DOHH2 (cell line): ENCODE measurements around the gene IKBIP.

Source experiments
- H3F3A ChIP-seq: fragments of 200-600 bp; sonication (generic), shearing (Covaris generic); 2 replicates; pipeline ENCODE4 v1.6.0; 2016; ENCODE audit warnings: antibody characterized with exemption, mild to moderate bottlenecking; ENCODE audit not compliant: control insufficient read depth, insufficient read depth
- H3K27ac ChIP-seq: fragments of 200-600 bp; sonication (generic); 2 replicates; pipeline ENCODE4 v1.5.1; 2014; ENCODE audit warnings: low read depth, mild to moderate bottlenecking, low read length, moderate library complexity
- H3K27me3 ChIP-seq: fragments of 200-600 bp; sonication (generic); 2 replicates; pipeline ENCODE4 v1.6.1; 2014; ENCODE audit warnings: mild to moderate bottlenecking, low read length, mixed read lengths; ENCODE audit not compliant: control insufficient read depth
- H3K36me3 ChIP-seq: fragments of 200-600 bp; sonication (generic); 2 replicates; pipeline ENCODE4 v1.6.1; 2014; ENCODE audit warnings: mild to moderate bottlenecking, low read length, moderate library complexity, mixed read lengths; ENCODE audit not compliant: control insufficient read depth
- H3K4me1 ChIP-seq: fragments of 200-600 bp; sonication (generic); 2 replicates; pipeline ENCODE4 v1.6.1; 2014; ENCODE audit warnings: mild to moderate bottlenecking, low read length, mixed read lengths; ENCODE audit not compliant: control insufficient read depth
- H3K4me2 ChIP-seq: fragments of 200-600 bp; sonication (generic); 2 replicates; pipeline ENCODE4 v1.6.0; 2014; ENCODE audit warnings: mild to moderate bottlenecking, low read length, moderate library complexity
- H3K4me3 ChIP-seq: fragments of 200-600 bp; sonication (generic); 2 replicates; pipeline ENCODE4 v1.5.1; 2014; ENCODE audit warnings: mild to moderate bottlenecking, low read length, mixed read lengths
- H3K79me2 ChIP-seq: fragments of 200-600 bp; sonication (generic); 2 replicates; pipeline ENCODE4 v1.6.1; 2014; ENCODE audit warnings: mild to moderate bottlenecking, low read length, mixed read lengths; ENCODE audit not compliant: control insufficient read depth
- H3K9me2 ChIP-seq: fragments of 200-600 bp; sonication (generic); replicated peaks from 2 replicates; pipeline ENCODE4 v1.6.1; 2014; ENCODE audit warnings: mild to moderate bottlenecking, low read length, mixed read lengths; ENCODE audit not compliant: control insufficient read depth
- H3K9me3 ChIP-seq: fragments of 200-600 bp; sonication (generic); 2 replicates; pipeline ENCODE4 v1.6.1; 2014; ENCODE audit warnings: antibody characterized with exemption, low read length, mixed read lengths; ENCODE audit not compliant: control insufficient read depth, insufficient read depth
- H4K20me1 ChIP-seq: fragments of 200-600 bp; sonication (generic); 2 replicates; pipeline ENCODE4 v1.6.0; 2014; ENCODE audit warnings: low read depth, mild to moderate bottlenecking, antibody characterized with exemption, low read length, moderate library complexity; ENCODE audit not compliant: control insufficient read depth, insufficient read depth
- CTCF ChIP-seq: fragments of 200-600 bp; sonication (generic); IDR thresholded peaks from one replicate; pipeline ENCODE4 v1.5.1; 2014; ENCODE audit warnings: antibody characterized with exemption, mild to moderate bottlenecking, low read depth, low read length; ENCODE audit not compliant: poor library complexity, severe bottlenecking
- EZH2phosphoT487 ChIP-seq: fragments of 200-600 bp; sonication (generic); IDR thresholded peaks from 2 replicates; pipeline ENCODE4 v1.6.1; 2017; ENCODE audit warnings: borderline replicate concordance, mild to moderate bottlenecking, antibody characterized with exemption, low read length, moderate library complexity, mixed read lengths

Gene IKBIP

GRCh38 chr12:98660521-98660920, 15.9 kb upstream of the IKBIP start:
- Histone ChIP-seq H3K79me2 (no peaks in the 10 kb centered on the region), H3K4me1 (no peaks in the 10 kb centered on the region), H3K27me3 (no peaks in the 10 kb centered on the region), H3K36me3 (peaks cover 64% of the 10 kb centered on the region), H3K27ac (no peak overlapping the region), H3K9me3 (no peaks in the 10 kb centered on the region), H4K20me1 (no peaks in the 10 kb centered on the region), H3K4me3 (no peak overlapping the region), H3K9me2 (no peaks in the 10 kb centered on the region), H3K4me2 (no peak overlapping the region), H3F3A (0 out of 2 replicates have a peak, but pooled peaks cover 3% of the 10 kb centered on the region)
- TF ChIP-seq CTCF (no peak), EZH2phosphoT487 (no peak)

GRCh38 chr12:98656289-98657101, 11.9 kb upstream of the IKBIP start:
- Histone ChIP-seq H3K4me1 (no peaks in the 10 kb centered on the region), H3K9me2 (no peaks in the 10 kb centered on the region), H3K27me3 (no peaks in the 10 kb centered on the region), H3K79me2 (no peaks in the 10 kb centered on the region), H3K36me3 (peaks cover 42% of the 10 kb centered on the region), H3K4me3 (no peak overlapping the region), H3K27ac (no peak overlapping the region), H3K9me3 (no peaks in the 10 kb centered on the region), H4K20me1 (no peaks in the 10 kb centered on the region), H3F3A (no peaks in the 10 kb centered on the region), H3K4me2 (no peak overlapping the region)
- no peak for TF ChIP-seq EZH2phosphoT487
- no peak for TF ChIP-seq CTCF

- Histone ChIP-seq H3K27ac (no peak overlapping the region), H3K4me2 (no peak overlapping the region), H3K27me3 (no peaks in the 10 kb centered on the region), H3K79me2 (no peaks in the 10 kb centered on the region), H3K4me1 (no peaks in the 10 kb centered on the region), H4K20me1 (no peaks in the 10 kb centered on the region), H3K4me3 (no peak overlapping the region), H3K9me2 (no peaks in the 10 kb centered on the region), H3K9me3 (no peaks in the 10 kb centered on the region), H3F3A (no peaks in the 10 kb centered on the region; the same call in 1 of the 2 replicates), H3K36me3 (peaks cover 48% of the 10 kb centered on the region)
- no peak for TF ChIP-seq EZH2phosphoT487
- TF ChIP-seq CTCF: peak; percentile 65
Observed at GRCh38 chr12:98653866-98654493, 9.4 kb upstream of the IKBIP start.
